Measurements from ENCODE around the gene FRRS1. TPM values are rescaled to one million over a fixed set of nuclear protein-coding genes. Genes with fewer than 3 reads are reported as not detected.

FRRS1 gene
- total and polyA plus RNA-seq, 10 of the 15 experiments (the other 5 are each of a cell fraction or from before 2014, with no cell fraction given), result 0.13 to 18.9 (median 8.0) TPM

GRCh38 chr1:99808391-99809115 is 42.1 kb upstream of the FRRS1 start (continued):
- no peak for TF ChIP-seq BRCA1 (IDR thresholded peaks at IDR 0.05; ENCODE audit: low read depth, low read length)
- peak; percentile 33; the same call in 1 of the 2 replicates for TF ChIP-seq CREM (IDR thresholded peaks at IDR 0.05; ENCODE audit: low read depth)
- no peak; the same call in 1 of the 2 replicates for TF ChIP-seq ATF7 (IDR thresholded peaks at IDR 0.05; ENCODE audit: low read depth)
- TF ChIP-seq RB1 (IDR thresholded peaks at IDR 0.05; ENCODE audit: borderline replicate concordance), result no peak
- TF ChIP-seq SMC3 (IDR thresholded peaks at IDR 0.05; ENCODE audit: borderline replicate concordance, low read length), result peak; percentile 88
- TF ChIP-seq POLR2AphosphoS5 (IDR thresholded peaks at IDR 0.05; ENCODE audit: low read length), result no peak
- no peak for TF ChIP-seq SMARCA5 (IDR thresholded peaks at IDR 0.05)
- TF ChIP-seq, protein P1, sequence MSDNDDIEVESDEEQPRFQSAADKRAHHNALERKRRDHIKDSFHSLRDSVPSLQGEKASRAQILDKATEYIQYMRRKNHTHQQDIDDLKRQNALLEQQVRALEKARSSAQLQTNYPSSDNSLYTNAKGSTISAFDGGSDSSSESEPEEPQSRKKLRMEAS (IDR thresholded peaks at IDR 0.05; ENCODE audit: low read depth, low read length), result no peak
- no peak for TF ChIP-seq CBX5 (IDR thresholded peaks at IDR 0.05; ENCODE audit: low read depth)
- no peak for TF ChIP-seq ZSCAN29 (IDR thresholded peaks at IDR 0.05)
- TF ChIP-seq RCOR1 (conservative IDR thresholded peaks at IDR 0.05; ENCODE audit: low read depth, low read length), result no peak
- no peak for TF ChIP-seq JUND (IDR thresholded peaks at IDR 0.05; ENCODE audit: low read depth, low read length)
- TF ChIP-seq IKZF2 (IDR thresholded peaks at IDR 0.05), result peak; percentile 62 to 67; a peak in 3 of 4 replicates
- no peak for TF ChIP-seq CHD1 (IDR thresholded peaks at IDR 0.05; ENCODE audit: low read depth, low read length)
- peak; percentile 64 for TF ChIP-seq NBN (IDR thresholded peaks at IDR 0.05)
- no peak for TF ChIP-seq GABPA (IDR thresholded peaks at IDR 0.05; ENCODE audit: low read depth)
- no peak for TF ChIP-seq E4F1 (IDR thresholded peaks at IDR 0.05; ENCODE audit: borderline replicate concordance, partially characterized antibody)
- no peak for TF ChIP-seq BHLHE40 (IDR thresholded peaks at IDR 0.05; ENCODE audit: borderline replicate concordance in 1 of 2, low read depth in 2 of 2, low read length in 1 of 2)
- no peak for TF ChIP-seq YBX1 (IDR thresholded peaks at IDR 0.05)
- TF ChIP-seq MEF2A (IDR thresholded peaks at IDR 0.05; ENCODE audit: insufficient read depth, low read depth, low read length), result no peak
- 0 out of 2 replicates have a peak, but pooled peaks have one; percentile 26 for TF ChIP-seq EED (IDR thresholded peaks at IDR 0.05; ENCODE audit: low read depth)
- TF ChIP-seq MXI1 (IDR thresholded peaks at IDR 0.05; ENCODE audit: low read depth, low read length), result no peak
